22Rv1 (cell line): ENCODE measurements around the gene HDLBP.

Source experiments
- ZFX ChIP-seq: fragments of 450-650 bp; IDR thresholded peaks from 2 replicates; pipeline ENCODE4 v1.6.1; 2017; ENCODE audit warnings: antibody characterized with exemption, borderline replicate concordance
- TF ChIP-seq, protein P1 (sequence below): fragments of 450-650 bp; IDR thresholded peaks from 2 replicates; pipeline ENCODE4 v1.5.1; 2017; ENCODE audit warnings: mild to moderate bottlenecking

GRCh38 chr2:241302083-241302482 is 13.4 kb downstream of the HDLBP start:
- TF ChIP-seq, protein P1, sequence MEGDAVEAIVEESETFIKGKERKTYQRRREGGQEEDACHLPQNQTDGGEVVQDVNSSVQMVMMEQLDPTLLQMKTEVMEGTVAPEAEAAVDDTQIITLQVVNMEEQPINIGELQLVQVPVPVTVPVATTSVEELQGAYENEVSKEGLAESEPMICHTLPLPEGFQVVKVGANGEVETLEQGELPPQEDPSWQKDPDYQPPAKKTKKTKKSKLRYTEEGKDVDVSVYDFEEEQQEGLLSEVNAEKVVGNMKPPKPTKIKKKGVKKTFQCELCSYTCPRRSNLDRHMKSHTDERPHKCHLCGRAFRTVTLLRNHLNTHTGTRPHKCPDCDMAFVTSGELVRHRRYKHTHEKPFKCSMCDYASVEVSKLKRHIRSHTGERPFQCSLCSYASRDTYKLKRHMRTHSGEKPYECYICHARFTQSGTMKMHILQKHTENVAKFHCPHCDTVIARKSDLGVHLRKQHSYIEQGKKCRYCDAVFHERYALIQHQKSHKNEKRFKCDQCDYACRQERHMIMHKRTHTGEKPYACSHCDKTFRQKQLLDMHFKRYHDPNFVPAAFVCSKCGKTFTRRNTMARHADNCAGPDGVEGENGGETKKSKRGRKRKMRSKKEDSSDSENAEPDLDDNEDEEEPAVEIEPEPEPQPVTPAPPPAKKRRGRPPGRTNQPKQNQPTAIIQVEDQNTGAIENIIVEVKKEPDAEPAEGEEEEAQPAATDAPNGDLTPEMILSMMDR = no peak
- TF ChIP-seq ZFX = no peak
